ENCODE data around the gene RFX4.

DNA sequence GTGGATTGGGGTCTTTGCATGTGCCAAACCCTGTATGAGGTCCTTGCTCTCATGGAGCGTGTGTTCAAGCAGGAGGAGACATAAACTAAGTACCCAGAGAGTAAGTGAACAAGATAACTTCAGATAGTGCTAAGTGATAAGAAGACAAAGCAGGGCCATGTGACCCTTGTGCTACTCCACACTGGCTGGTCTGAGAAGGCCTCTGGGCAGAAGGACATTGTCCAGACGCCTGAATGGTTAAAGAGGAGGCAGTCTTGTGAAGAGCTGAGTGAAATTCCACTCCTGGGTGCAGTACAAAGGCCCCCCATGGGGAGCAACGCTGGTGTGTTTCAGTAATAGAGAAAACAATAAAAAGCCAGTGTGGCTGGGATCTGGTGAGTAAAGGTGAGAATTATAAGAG is 98.4 kb downstream of the RFX4 start:
- no peak for TF ChIP-seq POLR2A (IDR thresholded peaks at IDR 0.05; ENCODE audit: low read depth, low read length)
- no peak for TF ChIP-seq CTCF (IDR thresholded peaks at IDR 0.05; ENCODE audit: extremely low read depth in 1 of 2, insufficient read depth in 1 of 2, low read depth in 1 of 2, low read length in 2 of 2)
- no peak for TF ChIP-seq FOS (IDR thresholded peaks at IDR 0.05; ENCODE audit: borderline replicate concordance, insufficient read depth, low read length)
- no peak for TF ChIP-seq EZH2 (IDR thresholded peaks at IDR 0.05; ENCODE audit: borderline replicate concordance, low read depth, low read length, severe bottlenecking)

All from endothelial cell of umbilical vein (primary cell).